T-cell (primary cell): ENCODE data around the gene AATK. TPM values are rescaled to one million over a fixed set of nuclear protein-coding genes. Genes with fewer than 3 reads are reported as not detected.
A peak's percentile ranks its signal among the peaks of the same experiment; 100 is the strongest.

ENCODE experiments used
- ATAC-seq, 4 experiments: fragments of 200-7000 bp in 3 of 4; fragments of 150-1000 bp in 1 of 4; cut with Tn5 transposase; replicated peaks in 1 of 4; 1 replicate in 3 of 4; 2 replicates in 1 of 4; pipeline ENCODE4 v1.10.0; 2021; ENCODE audit warnings: moderate library complexity in 3 of 4, mild to moderate bottlenecking in 2 of 4, moderate number of reproducible peaks in 1 of 4
- CTCF ChIA-PET, 2 donors: fragments of 300-600 bp; sonication (Branson Sonifier 250); formaldehyde crosslinking; loops; one replicate each; lab custom pipeline; 2022; ENCODE audit warnings: antibody characterized with exemption in 2 of 2; lab: Charles Lee
- POLR2A ChIA-PET, 2 donors: fragments of 300-600 bp; sonication (Branson Sonifier 250); formaldehyde crosslinking; loops; one replicate each; lab custom pipeline; 2022; ENCODE audit warnings: antibody characterized with exemption in 2 of 2; lab: Charles Lee
- DNase-seq, 35 experiments: peaks; one replicate each; pipeline versions ENCODE4 v3.0.0 to v3.0.0-alpha.2; 2013 to 2023
- H3K27ac ChIP-seq: one replicate; pipeline ENCODE4 v1.5.1; 2013; ENCODE audit warnings: low read length
- H3K27me3 ChIP-seq, 2 experiments: replicated peaks in 1 of 2; 1 replicate in 1 of 2; 2 replicates in 1 of 2; pipeline versions ENCODE4 v1.6.1 to v1.7.0; 2013; ENCODE audit warnings: low read length in 1 of 2, mixed read lengths in 1 of 2; ENCODE audit not compliant: control insufficient read depth in 2 of 2, insufficient read depth in 2 of 2; ENCODE audit errors: extremely low read depth in 1 of 2
- H3K36me3 ChIP-seq, 2 donors: 1 replicate in 1 of 2; 2 replicates in 1 of 2; pipeline versions ENCODE4 v1.6.1 to v1.7.0; 2013; ENCODE audit warnings: low read length in 1 of 2; ENCODE audit not compliant: control insufficient read depth in 2 of 2, insufficient read depth in 1 of 2; ENCODE audit errors: extremely low read depth in 1 of 2
- H3K4me1 ChIP-seq, 2 experiments: 1 replicate in 1 of 2; 2 replicates in 1 of 2; pipeline versions ENCODE4 v1.6.1 to v1.7.0; 2013; ENCODE audit warnings: low read length in 2 of 2, mixed read lengths in 1 of 2; ENCODE audit not compliant: insufficient read depth in 2 of 2, control insufficient read depth in 1 of 2; ENCODE audit errors: extremely low read depth in 1 of 2
- H3K4me3 ChIP-seq, 2 donors: 1 replicate in 1 of 2; 2 replicates in 1 of 2; pipeline versions ENCODE4 v1.5.1 to v1.7.0; 2013; ENCODE audit warnings: mild to moderate bottlenecking in 2 of 2, low read length in 1 of 2, moderate library complexity in 1 of 2; ENCODE audit not compliant: control insufficient read depth in 1 of 2; ENCODE audit errors: extremely low read depth in 1 of 2
- H3K9me3 ChIP-seq: 2 replicates; pipeline ENCODE4 v1.7.0; 2013
- H3K27ac Mint-ChIP-seq, 2 donors: one replicate each; pipeline ENCODE4 v1.8.0; 2020 to 2021; ENCODE audit warnings: mild to moderate bottlenecking in 2 of 2, mixed read lengths in 2 of 2
- H3K27me3 Mint-ChIP-seq, 2 donors: one replicate each; pipeline ENCODE4 v1.8.0; 2021 to 2022; ENCODE audit warnings: mixed read lengths in 2 of 2
- H3K36me3 Mint-ChIP-seq: one replicate; pipeline ENCODE4 v1.8.0; 2021; ENCODE audit warnings: mixed read lengths
- H3K4me1 Mint-ChIP-seq, 3 donors: one replicate each; pipeline ENCODE4 v1.8.0; 2020 to 2022; ENCODE audit warnings: mixed read lengths in 3 of 3, mild to moderate bottlenecking in 1 of 3
- H3K4me3 Mint-ChIP-seq, 3 donors: one replicate each; pipeline ENCODE4 v1.8.0; 2020 to 2022; ENCODE audit warnings: mild to moderate bottlenecking in 3 of 3, mixed read lengths in 3 of 3, moderate library complexity in 3 of 3
- H3K9me3 Mint-ChIP-seq, 3 donors: one replicate each; pipeline ENCODE4 v1.8.0; 2020 to 2022; ENCODE audit warnings: mixed read lengths in 3 of 3
- WGBS: methylation state at CpG from one replicate; pipeline ENCODE4 v1.1.5; 2013; ENCODE audit warnings: missing lambda C conversion rate; ENCODE audit not compliant: insufficient coverage; 5-methylcytosine and 5-hydroxymethylcytosine counted together
- total RNA-seq, 35 experiments: library from RNA in 6 of 35; stranded (reverse) in 6 of 35; fragments of 120-200 nt in 1 of 35; gene quantifications; one replicate each; pipeline versions ENCODE4 v1.2.1 to v1.2.4 and lab custom pipeline; 2013 to 2026

The AATK gene
- total RNA-seq (10 to 100 TPM in 1 of 5 donors, under 1 TPM in 4; 0.63 to 11.1 (median 0.72) TPM), total RNA-seq (lab: John Stamatoyannopoulos, UW) (0.21 to 22.8 (median 1.5) reads per million in 29 experiments)
- total RNA-seq (2013) = 0.29 TPM

GRCh38 chr17:81166033-81166492 lies at the start of gene AATK:
Gene AATK, minus strand, starts transcription at chr17:81166221. Its CDS starts 229 bp downstream, at chr17:81165992.
- no peak within 1 kb of the TSS for H3K27ac ChIP-seq
- no peaks in the 10 kb centered on the region for H3K9me3 ChIP-seq
- 1% methylated on average over 27 of the region's 62 CpGs for WGBS
- peak in 1 of 35 experiments; percentile 1 for DNase-seq
- ChIA-PET POLR2A (no interaction called here), CTCF (no interaction called here)
- H3K36me3 Mint-ChIP-seq = no peaks in the 10 kb centered on the region
- H3K4me3 Mint-ChIP-seq = peak within 1 kb of the TSS; percentile 13 to 60 (median 58)
- ATAC-seq = peak in 2 of 4 experiments; percentile 25 to 33
- no peaks in the 10 kb centered on the region for H3K9me3 Mint-ChIP-seq
- H3K4me1 Mint-ChIP-seq = peaks cover 0 to 15% (median 1%) of the 10 kb centered on the region in 3 donors
- H3K27me3 ChIP-seq = peaks cover 0 to 78% of the 10 kb centered on the region in 2 experiments
- peak within 1 kb of the TSS in 1 of 2 donors; percentile 27 for H3K4me3 ChIP-seq
- no peaks in the 10 kb centered on the region for H3K36me3 ChIP-seq
- H3K27me3 Mint-ChIP-seq = peaks cover 9 to 25% of the 10 kb centered on the region in 2 donors
- H3K4me1 ChIP-seq = peaks cover 0 to 10% of the 10 kb centered on the region in 2 experiments
- H3K27ac Mint-ChIP-seq = no peak within 1 kb of the TSS

- Histone ChIP-seq H3K9me3 (no peaks in the 10 kb centered on the region), H3K27ac (no peak overlapping the region), H3K36me3 (peaks cover 0 to 5% of the 10 kb centered on the region in 2 donors), H3K4me1 (no peaks in the 10 kb centered on the region), H3K4me3 (no peak overlapping the region), H3K27me3 (no peaks in the 10 kb centered on the region)
- ATAC-seq = no peak
- Mint-ChIP-seq H3K4me3 (no peak overlapping the region), H3K9me3 (no peaks in the 10 kb centered on the region), H3K27me3 (no peaks in the 10 kb centered on the region), H3K36me3 (peaks cover 13% of the 10 kb centered on the region), H3K27ac (no peak overlapping the region), H3K4me1 (no peaks in the 10 kb centered on the region)
- WGBS = no CpG with 5 or more reads among the region's 8 CpGs
- CTCF ChIA-PET = no interaction called here
- POLR2A ChIA-PET = no interaction called here
- no peak for DNase-seq
Measured at GRCh38 chr17:81213978-81214377, 48.0 kb upstream of the AATK start.

GRCh38 chr17:81212365-81212764 lies 46.3 kb upstream of the AATK start:
- H3K4me1 Mint-ChIP-seq = no peaks in the 10 kb centered on the region
- ChIA-PET POLR2A (no interaction called here), CTCF (no interaction called here)
- Histone ChIP-seq H3K4me1 (no peaks in the 10 kb centered on the region), H3K27ac (no peak overlapping the region), H3K9me3 (no peaks in the 10 kb centered on the region), H3K27me3 (no peaks in the 10 kb centered on the region), H3K4me3 (no peak overlapping the region), H3K36me3 (no peaks in the 10 kb centered on the region)
- H3K27me3 Mint-ChIP-seq = no peaks in the 10 kb centered on the region
- H3K27ac Mint-ChIP-seq = no peak overlapping the region
- no peaks in the 10 kb centered on the region for H3K9me3 Mint-ChIP-seq
- H3K36me3 Mint-ChIP-seq = peaks cover 13% of the 10 kb centered on the region
- WGBS = 98% methylated on average over 4 of the region's 9 CpGs
- DNase-seq (no peak), ATAC-seq (no peak)
- no peak overlapping the region for H3K4me3 Mint-ChIP-seq

GRCh38 chr17:81210868-81211267 lies 44.8 kb upstream of the AATK start:
- H3K27ac ChIP-seq = no peak overlapping the region
- Mint-ChIP-seq H3K4me1 (no peaks in the 10 kb centered on the region), H3K27ac (no peak overlapping the region), H3K9me3 (no peaks in the 10 kb centered on the region), H3K36me3 (peaks cover 5% of the 10 kb centered on the region), H3K27me3 (no peaks in the 10 kb centered on the region), H3K4me3 (no peak overlapping the region)
- H3K27me3 ChIP-seq = no peaks in the 10 kb centered on the region
- ATAC-seq = no peak
- H3K4me3 ChIP-seq = no peak overlapping the region
- ChIA-PET CTCF (no interaction called here), POLR2A (no interaction called here)
- H3K4me1 ChIP-seq = no peaks in the 10 kb centered on the region
- H3K36me3 ChIP-seq = peaks cover 6 to 7% of the 10 kb centered on the region in 2 donors
- no peaks in the 10 kb centered on the region for H3K9me3 ChIP-seq
- no peak for DNase-seq
- WGBS = 72% methylated on average over 7 of the region's 14 CpGs

- H3K36me3 Mint-ChIP-seq = peaks cover 3% of the 10 kb centered on the region
- H3K9me3 Mint-ChIP-seq = no peaks in the 10 kb centered on the region
- no peaks in the 10 kb centered on the region for H3K27me3 Mint-ChIP-seq
- H3K27ac Mint-ChIP-seq = no peak overlapping the region
- H3K4me3 ChIP-seq = no peak overlapping the region
- H3K4me1 ChIP-seq = no peaks in the 10 kb centered on the region
- no peak overlapping the region for H3K4me3 Mint-ChIP-seq
- no peaks in the 10 kb centered on the region for H3K4me1 Mint-ChIP-seq
- 71% methylated on average over 5 of the region's 10 CpGs for WGBS
- ChIA-PET CTCF (interaction anchor here in 1 of 2 donors (0.6 kb wide), 1 partner anchor 13 kb away, joined by 3 read pairs; no protein-coding TSS in a partner anchor), POLR2A (no interaction called here)
- no peak for ATAC-seq
- H3K27ac ChIP-seq = no peak overlapping the region
- DNase-seq = no peak
- H3K36me3 ChIP-seq = peaks cover 6 to 7% of the 10 kb centered on the region in 2 donors
- no peaks in the 10 kb centered on the region for H3K9me3 ChIP-seq
- no peaks in the 10 kb centered on the region for H3K27me3 ChIP-seq
Measured at GRCh38 chr17:81210466-81210865, 44.4 kb upstream of the AATK start.

GRCh38 chr17:81209141-81209540 lies 43.1 kb upstream of the AATK start:
- Mint-ChIP-seq H3K36me3 (peaks cover 3% of the 10 kb centered on the region), H3K27ac (no peak overlapping the region), H3K4me1 (no peaks in the 10 kb centered on the region), H3K27me3 (no peaks in the 10 kb centered on the region), H3K9me3 (no peaks in the 10 kb centered on the region), H3K4me3 (no peak overlapping the region)
- 100% methylated on average over 14 of the region's 16 CpGs for WGBS
- H3K4me1 ChIP-seq = no peaks in the 10 kb centered on the region
- CTCF ChIA-PET = no interaction called here
- peaks cover 6 to 7% of the 10 kb centered on the region in 2 donors for H3K36me3 ChIP-seq
- H3K27ac ChIP-seq = no peak overlapping the region
- no peaks in the 10 kb centered on the region for H3K9me3 ChIP-seq
- ATAC-seq (no peak), DNase-seq (no peak)
- POLR2A ChIA-PET = no interaction called here
- H3K27me3 ChIP-seq = no peaks in the 10 kb centered on the region
- no peak overlapping the region for H3K4me3 ChIP-seq
